Hepatocyte (in vitro differentiated cells): Measurements from ENCODE around the gene SLCO2A1. TPM values are rescaled to one million over a fixed set of nuclear protein-coding genes. Genes with fewer than 3 reads are reported as not detected.

Experiments used
- DNase-seq: peaks from one replicate; pipeline ENCODE4 v3.0.0-alpha.2; 2016; ENCODE audit warnings: low spot score
- H2AFZ ChIP-seq: fragments of 200-600 bp; sonication (generic); 2 replicates; pipeline ENCODE4 v1.6.0; 2016; ENCODE audit warnings: antibody characterized with exemption, mild to moderate bottlenecking
- H3K27ac ChIP-seq: fragments of 200-600 bp; sonication (generic); 2 replicates; pipeline ENCODE4 v1.5.1; 2016; ENCODE audit warnings: mild to moderate bottlenecking
- H3K27me3 ChIP-seq: fragments of 200-600 bp; sonication (generic); 2 replicates; pipeline ENCODE4 v1.6.1; 2016
- H3K36me3 ChIP-seq: fragments of 200-600 bp; sonication (generic); replicated peaks from 2 replicates; pipeline ENCODE4 v1.5.1; 2016; ENCODE audit warnings: low read depth; ENCODE audit not compliant: insufficient read depth
- H3K4me1 ChIP-seq: fragments of 200-600 bp; sonication (generic); 2 replicates; pipeline ENCODE4 v1.5.1; 2016; ENCODE audit warnings: mild to moderate bottlenecking, moderate library complexity; ENCODE audit not compliant: insufficient read depth
- H3K4me2 ChIP-seq: fragments of 200-600 bp; sonication (generic); 2 replicates; pipeline ENCODE4 v1.6.0; 2016
- H3K4me3 ChIP-seq: fragments of 200-600 bp; sonication (generic); 2 replicates; pipeline ENCODE4 v1.5.1; 2016; ENCODE audit warnings: mild to moderate bottlenecking
- H3K79me2 ChIP-seq: fragments of 200-600 bp; sonication (generic); 2 replicates; pipeline ENCODE4 v1.6.0; 2017; ENCODE audit warnings: mild to moderate bottlenecking
- H3K9me2 ChIP-seq: fragments of 200-600 bp; sonication (generic); replicated peaks from 2 replicates; pipeline ENCODE4 v1.6.0; 2017; ENCODE audit warnings: mild to moderate bottlenecking; ENCODE audit not compliant: insufficient read depth
- H3K9me3 ChIP-seq: fragments of 200-600 bp; sonication (generic); 2 replicates; pipeline ENCODE4 v1.5.1; 2016; ENCODE audit warnings: low read depth, mild to moderate bottlenecking
- H4K20me1 ChIP-seq: fragments of 200-600 bp; sonication (generic); 2 replicates; pipeline ENCODE4 v1.6.0; 2016; ENCODE audit warnings: mild to moderate bottlenecking; ENCODE audit not compliant: insufficient read depth, poor library complexity, severe bottlenecking
- CTCF ChIP-seq: fragments of 200-600 bp; sonication (generic); IDR thresholded peaks from 2 replicates; pipeline ENCODE4 v1.5.1; 2016; ENCODE audit warnings: antibody characterized with exemption, mild to moderate bottlenecking; ENCODE audit not compliant: poor library complexity
- EZH2 ChIP-seq: fragments of 200-600 bp; sonication (generic); IDR thresholded peaks from 2 replicates; pipeline ENCODE4 v1.6.1; 2016; ENCODE audit warnings: antibody characterized with exemption, mild to moderate bottlenecking, borderline replicate concordance
- EZH2phosphoT487 ChIP-seq: fragments of 200-600 bp; sonication (generic); IDR thresholded peaks from one replicate; pipeline ENCODE4 v1.6.1; 2018; ENCODE audit warnings: antibody characterized with exemption, mild to moderate bottlenecking, low read depth, moderate library complexity; ENCODE audit not compliant: unreplicated experiment, severe bottlenecking
- WGBS: methylation state at CpG from one replicate; pipeline ENCODE4 v1.1.6; 2016; ENCODE audit warnings: low lambda C conversion rate; ENCODE audit errors: missing lambda C conversion rate; 5-methylcytosine and 5-hydroxymethylcytosine counted together
- polyA plus RNA-seq: library from polyadenylated mRNA; unstranded; fragments of >200 nt; fragmentation: Nextera tagmentation; extraction: Ambion mirVana; gene quantifications from 2 replicates; pipeline ENCODE4 v1.2.1, GENCODE V29; 2016
- total RNA-seq: library from RNA; depleted of rRNA; stranded (reverse); fragments of >200 nt; gene quantifications from 2 replicates; pipeline ENCODE4 v1.2.3, GENCODE V29; 2014

SLCO2A1 gene
- total and polyA plus RNA-seq, 2 experiments from 2014 or later, result 2.3 to 8.4 TPM

- Histone ChIP-seq H4K20me1 (no peaks in the 10 kb centered on the region), H3K36me3 (no peaks in the 10 kb centered on the region), H3K9me2 (no peaks in the 10 kb centered on the region), H3K4me1 (peaks cover 7% of the 10 kb centered on the region), H3K4me2 (no peak overlapping the region), H3K27me3 (no peaks in the 10 kb centered on the region), H3K27ac (no peak overlapping the region), H3K4me3 (no peak overlapping the region), H3K9me3 (no peaks in the 10 kb centered on the region), H2AFZ (no peak overlapping the region), H3K79me2 (no peaks in the 10 kb centered on the region)
- peak; percentile 76 for TF ChIP-seq CTCF
- TF ChIP-seq EZH2, result no peak
- peak; percentile 80 for DNase-seq
- WGBS, result 94% methylated on average over 1 of the region's 1 CpG
Measured at GRCh38 chr3:133930341-133930933, 99.3 kb downstream of the SLCO2A1 start.

GRCh38 chr3:133928903-133929607 is 100.7 kb downstream of the SLCO2A1 start:
- H2AFZ ChIP-seq, result no peak overlapping the region
- TF ChIP-seq EZH2phosphoT487 (no peak), EZH2 (no peak), CTCF (no peak)
- no peaks in the 10 kb centered on the region for H3K9me3 ChIP-seq
- DNase-seq, result no peak
- no peaks in the 10 kb centered on the region for H3K9me2 ChIP-seq
- no peaks in the 10 kb centered on the region for H3K36me3 ChIP-seq
- H3K4me1 ChIP-seq, result peaks cover 4% of the 10 kb centered on the region
- H4K20me1 ChIP-seq, result no peaks in the 10 kb centered on the region
- no peak overlapping the region for H3K27ac ChIP-seq
- no peak overlapping the region for H3K4me2 ChIP-seq
- no peak overlapping the region for H3K4me3 ChIP-seq
- 92% methylated on average over 14 of the region's 14 CpGs for WGBS
- H3K79me2 ChIP-seq, result no peaks in the 10 kb centered on the region
- no peaks in the 10 kb centered on the region for H3K27me3 ChIP-seq

- Histone ChIP-seq H4K20me1 (no peaks in the 10 kb centered on the region), H2AFZ (peak overlapping the region; percentile 51), H3K9me2 (no peaks in the 10 kb centered on the region), H3K9me3 (no peaks in the 10 kb centered on the region), H3K36me3 (no peaks in the 10 kb centered on the region), H3K79me2 (no peaks in the 10 kb centered on the region), H3K27me3 (no peaks in the 10 kb centered on the region), H3K4me2 (peak overlapping the region; percentile 99), H3K4me3 (peak overlapping the region; percentile 3), H3K4me1 (peaks cover 4% of the 10 kb centered on the region), H3K27ac (no peak overlapping the region)
- TF ChIP-seq CTCF (no peak), EZH2phosphoT487 (no peak), EZH2 (no peak)
- 90% methylated on average over 19 of the region's 20 CpGs for WGBS
- no peak for DNase-seq
Measured at GRCh38 chr3:133928136-133928893, 101.4 kb downstream of the SLCO2A1 start.
